DMS153 (cell line): ENCODE results near the gene TPM1.
"Not testable (repeated sequence)": the region's sequence is repeated elsewhere in the genome, so short reads cannot be mapped to it uniquely, and the experiment has no call there.

Experiments
- DNase-seq: peaks from one replicate; lab custom pipeline; 2025; lab: John Stamatoyannopoulos, UW

Gene TPM1

DNA sequence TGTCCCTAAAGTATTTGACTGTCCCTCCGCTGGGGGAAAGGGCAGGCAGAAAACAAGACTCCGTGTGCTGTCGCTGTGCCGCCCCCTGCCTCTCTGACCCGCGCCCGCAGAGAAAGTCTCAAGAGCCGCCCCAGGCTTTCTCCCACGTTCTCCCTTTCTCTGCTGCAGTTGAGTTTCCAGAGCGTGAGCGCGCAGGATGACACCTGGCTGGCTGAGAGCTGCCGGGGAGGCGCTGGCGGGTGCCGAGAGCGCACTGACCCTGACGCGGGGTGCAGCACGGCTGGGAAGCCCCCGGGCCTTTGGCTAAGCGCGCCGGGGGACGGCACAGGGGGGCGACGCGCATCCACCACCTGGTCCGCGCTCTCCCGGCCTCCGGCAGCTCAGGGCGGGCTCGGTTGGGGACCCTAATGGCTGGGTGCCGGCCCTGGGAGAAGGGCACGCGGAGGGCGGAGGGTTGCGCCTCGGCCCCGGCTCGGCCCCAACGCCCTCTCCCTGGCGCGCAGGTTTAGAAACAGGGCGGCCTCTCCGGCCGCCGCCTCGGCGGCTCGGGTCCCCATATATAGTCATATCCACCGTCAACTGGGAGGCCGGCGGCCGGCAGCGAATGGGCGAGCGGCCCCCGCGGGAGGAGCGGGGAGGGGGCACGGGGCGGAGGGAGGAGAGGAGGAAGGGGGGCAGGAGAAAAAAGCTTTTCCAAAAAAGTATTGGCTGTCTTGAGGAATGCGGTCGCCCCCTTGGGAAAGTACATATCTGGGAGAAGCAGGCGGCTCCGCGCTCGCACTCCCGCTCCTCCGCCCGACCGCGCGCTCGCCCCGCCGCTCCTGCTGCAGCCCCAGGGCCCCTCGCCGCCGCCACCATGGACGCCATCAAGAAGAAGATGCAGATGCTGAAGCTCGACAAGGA lies at the start of gene TPM1:
TSS of gene TPM1 (plus strand) at position 774 of the 903 bp plus-strand sequence. CDS start at position 857, 83 bp downstream.
- no peak for DNase-seq

DNA sequence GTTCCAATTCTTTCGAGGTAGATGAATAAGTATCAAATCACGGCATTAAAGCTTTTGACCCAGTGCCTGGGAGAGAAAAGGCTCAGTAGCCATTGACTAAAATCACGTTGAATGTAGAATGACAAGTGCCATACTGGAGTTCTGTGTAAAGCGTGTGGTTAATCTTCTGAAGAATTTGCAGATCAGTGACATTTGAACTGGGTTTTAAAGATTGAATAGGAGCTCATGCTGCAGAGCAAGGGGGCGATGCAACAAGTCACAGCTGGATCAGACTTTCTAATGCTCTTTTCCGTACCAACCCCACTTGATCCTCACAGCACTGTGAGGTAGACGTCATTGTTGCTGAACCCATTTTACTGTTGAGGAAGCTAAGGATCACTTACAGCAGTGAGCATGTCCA lies 49.5 kb upstream of the TPM1 start:
- no peak for DNase-seq

DNA sequence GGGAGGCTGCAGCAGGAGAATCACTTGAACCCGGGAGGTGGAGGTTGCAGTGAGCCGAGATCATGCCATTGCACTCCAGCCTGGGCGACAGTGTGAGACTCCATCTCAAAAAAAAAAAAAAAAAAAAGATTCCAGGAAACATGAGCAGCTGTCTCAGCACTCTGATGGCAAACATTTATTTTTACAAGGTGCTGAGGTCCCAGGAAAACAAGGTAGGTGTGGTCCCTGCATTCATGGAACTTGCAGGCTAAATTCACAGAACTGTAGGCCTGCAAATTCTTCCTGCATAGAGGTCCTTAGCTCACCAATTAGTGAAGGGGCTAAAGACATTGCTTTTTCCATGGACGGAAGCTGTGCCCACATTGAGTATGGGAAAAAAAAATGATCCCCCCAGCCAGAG lies 48.9 kb upstream of the TPM1 start:
- DNase-seq, result not testable (repeated sequence)

DNA sequence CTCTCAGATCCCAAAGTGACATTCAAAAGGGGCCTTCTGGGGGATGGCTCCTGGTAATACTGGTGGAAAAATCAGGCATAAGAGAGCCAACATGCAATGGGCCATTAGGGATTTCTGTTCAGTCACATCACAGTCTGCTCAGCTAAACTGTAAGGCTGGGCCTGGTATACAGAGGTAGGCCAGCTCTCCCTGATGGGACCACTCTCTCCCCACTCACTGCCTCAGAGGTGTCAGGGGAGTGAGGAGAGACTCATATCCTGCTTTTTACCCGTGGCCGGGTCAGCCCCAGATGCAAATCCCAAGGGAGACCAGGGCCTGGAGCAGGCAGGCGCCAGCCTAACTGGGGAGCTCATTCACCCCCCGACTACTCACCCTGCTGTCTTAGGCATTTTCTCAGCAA lies 48.1 kb upstream of the TPM1 start:
- no peak for DNase-seq

DNA sequence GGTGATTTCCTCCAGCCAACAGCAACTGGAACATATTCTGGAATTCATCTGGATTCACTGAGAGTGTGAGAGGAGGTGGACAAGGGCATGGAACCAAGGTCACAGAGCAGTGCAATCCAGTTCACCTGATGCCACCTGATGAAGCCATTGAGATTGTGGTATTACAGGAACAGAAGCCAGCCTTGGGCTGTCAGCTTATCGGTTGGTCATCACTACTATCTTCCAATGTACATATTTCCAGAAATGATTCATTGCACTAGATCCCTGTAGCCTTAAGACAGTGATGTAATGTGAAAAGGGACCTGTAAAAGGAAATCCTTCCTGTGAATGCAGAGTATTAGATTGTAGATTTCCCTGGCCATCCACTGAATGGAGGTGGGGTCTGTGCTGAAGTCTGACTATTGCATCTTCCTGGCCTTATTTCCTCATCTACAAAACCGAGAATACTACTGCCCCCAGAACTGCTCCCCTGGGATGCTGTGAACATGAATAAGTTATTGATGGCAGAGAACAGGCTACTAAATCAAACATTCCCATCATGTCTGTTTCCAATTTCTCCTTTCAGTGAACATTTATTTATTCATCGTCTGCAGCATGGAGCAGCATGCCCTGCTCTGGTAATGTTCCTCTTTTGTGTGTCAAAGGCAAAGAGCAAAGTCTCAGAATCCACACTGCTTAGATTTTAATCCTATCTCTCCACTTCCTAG lies 47.4 kb upstream of the TPM1 start:
- DNase-seq, result no peak

DNA sequence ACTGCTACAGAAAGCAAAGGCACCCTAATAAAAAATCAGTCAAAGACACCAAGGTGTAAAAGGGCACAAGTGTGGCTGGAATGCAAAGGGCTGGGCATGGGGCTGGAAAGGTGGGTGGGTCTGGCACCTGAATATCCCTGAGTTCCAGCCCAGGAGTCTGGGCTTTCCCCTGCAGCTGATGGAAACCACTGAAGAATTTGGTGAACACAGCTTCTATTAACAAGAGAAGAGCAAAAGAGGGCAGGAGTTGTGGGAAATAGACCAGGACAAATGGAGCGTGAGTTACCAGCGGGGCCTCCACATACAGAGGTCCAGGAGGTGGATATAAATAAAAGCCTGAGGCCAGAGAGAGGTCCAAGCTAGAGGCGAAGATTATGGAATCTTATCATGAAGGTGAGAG lies 45.1 kb upstream of the TPM1 start:
- no peak for DNase-seq

DNA sequence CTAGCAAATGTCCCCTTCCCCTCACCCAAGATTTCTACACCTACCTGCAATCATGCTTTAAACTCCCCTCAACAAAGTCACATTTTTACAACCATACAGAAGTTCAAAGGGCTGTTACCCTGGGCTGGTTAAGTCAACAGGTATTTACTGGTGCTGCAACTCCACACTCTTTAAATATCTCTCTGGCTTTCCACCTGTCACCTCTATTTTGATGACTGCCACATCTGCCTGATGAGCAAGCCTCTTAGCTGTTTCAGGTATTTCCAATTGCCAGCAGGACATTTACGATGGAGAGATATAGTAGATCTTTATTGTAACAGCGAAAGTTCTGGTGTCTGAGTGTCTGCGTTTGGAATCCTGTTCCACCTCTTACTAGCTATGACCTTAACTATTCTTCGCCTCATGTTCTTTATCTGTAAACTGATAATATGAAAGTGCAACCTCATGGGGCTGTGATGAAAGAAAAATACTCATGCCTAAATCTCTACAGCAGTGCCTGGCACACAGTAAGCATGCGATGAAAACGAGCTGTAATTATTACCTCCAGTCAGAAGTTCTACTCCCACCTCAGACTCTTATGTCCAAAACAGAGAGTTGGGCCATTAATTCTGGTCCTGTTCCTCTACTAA lies 44.2 kb upstream of the TPM1 start:
- DNase-seq, result no peak

DNA sequence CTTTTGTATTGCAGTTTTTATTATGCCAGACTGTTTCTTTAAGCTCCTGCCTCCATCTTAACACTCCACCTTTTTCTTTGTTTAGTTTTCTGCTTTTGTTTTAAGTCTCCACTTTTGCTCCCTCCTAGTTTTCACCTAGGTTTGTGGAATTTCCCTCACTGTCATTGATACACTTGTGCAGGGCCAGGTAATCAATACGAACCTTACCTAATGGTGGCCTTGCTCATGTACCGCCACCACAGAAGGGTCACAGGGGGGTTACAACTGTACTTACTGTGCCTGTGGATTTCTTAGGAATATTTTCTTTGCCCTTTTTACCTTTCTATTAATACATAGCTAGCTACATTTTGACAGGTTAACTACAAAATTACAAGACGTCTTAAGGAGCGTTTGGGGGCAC lies 43.4 kb upstream of the TPM1 start:
- no peak for DNase-seq

DNA sequence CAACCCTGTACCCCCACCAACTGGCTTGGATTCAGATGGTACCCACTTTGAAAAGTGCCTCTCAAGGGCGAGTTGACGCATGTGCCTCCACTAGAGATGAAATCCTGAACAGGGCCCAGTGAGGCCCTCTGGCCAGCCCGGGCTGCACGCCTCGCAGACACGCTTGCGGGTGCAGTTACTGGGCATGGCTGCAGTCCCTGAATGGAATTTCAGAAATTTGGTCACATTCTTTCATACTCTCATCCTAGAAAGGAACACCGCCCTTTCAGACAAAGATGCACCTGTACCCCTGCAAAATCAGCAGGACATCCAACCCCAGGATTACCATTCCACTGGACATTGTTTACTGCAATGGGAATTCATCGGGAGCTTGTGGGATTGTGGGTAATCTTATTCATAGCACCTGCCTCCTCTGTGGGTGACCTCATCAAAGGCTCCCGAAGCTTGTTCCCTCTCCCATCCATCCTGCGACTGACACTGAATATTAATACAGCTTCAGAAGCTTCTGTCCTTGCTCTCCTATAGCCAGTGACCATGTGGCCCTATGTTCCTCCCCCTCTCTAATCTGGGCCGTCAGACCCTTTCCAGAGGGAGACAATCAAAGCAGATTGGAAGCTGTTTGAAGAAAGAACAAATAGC lies 42.5 kb upstream of the TPM1 start:
- DNase-seq, result no peak

DNA sequence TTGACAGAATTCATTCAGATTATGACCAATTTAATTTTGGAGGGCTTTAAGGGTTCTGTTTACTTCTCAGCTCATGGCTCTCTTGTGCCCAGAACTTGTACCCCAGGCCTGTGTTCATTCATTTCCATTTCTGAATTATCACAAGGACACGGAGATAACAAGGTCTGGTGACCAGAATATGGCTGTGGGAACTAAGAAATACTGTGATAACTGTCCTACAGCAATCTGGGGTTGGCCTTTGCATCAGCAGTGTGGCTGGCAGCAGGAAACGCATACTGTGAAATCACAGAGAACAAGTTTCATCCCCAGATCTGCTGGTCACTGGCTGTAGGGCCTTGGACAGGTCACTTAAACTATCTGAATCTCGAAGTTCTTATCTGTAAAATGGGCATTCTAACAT lies 41.8 kb upstream of the TPM1 start:
- no peak for DNase-seq

DNA sequence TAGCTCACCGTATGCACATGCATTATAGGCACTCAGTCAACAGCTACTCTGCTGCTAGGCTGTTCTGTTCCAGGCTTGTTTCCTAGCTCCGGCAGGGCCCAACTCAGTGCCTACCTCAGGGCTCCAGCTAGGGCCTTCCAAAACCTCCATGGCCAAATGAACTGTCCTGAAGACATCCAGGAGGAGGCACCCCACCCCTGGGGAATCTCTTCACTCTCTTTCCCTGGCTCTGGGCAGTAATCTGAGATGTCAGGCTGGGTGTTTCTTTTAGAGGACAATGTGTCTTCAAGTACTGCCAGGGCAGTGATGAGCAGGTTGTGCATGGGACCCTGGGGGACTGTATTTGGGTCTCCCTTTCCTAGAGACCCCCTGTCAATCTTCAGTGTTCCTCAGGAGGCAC lies 38.3 kb upstream of the TPM1 start:
- no peak for DNase-seq

DNA sequence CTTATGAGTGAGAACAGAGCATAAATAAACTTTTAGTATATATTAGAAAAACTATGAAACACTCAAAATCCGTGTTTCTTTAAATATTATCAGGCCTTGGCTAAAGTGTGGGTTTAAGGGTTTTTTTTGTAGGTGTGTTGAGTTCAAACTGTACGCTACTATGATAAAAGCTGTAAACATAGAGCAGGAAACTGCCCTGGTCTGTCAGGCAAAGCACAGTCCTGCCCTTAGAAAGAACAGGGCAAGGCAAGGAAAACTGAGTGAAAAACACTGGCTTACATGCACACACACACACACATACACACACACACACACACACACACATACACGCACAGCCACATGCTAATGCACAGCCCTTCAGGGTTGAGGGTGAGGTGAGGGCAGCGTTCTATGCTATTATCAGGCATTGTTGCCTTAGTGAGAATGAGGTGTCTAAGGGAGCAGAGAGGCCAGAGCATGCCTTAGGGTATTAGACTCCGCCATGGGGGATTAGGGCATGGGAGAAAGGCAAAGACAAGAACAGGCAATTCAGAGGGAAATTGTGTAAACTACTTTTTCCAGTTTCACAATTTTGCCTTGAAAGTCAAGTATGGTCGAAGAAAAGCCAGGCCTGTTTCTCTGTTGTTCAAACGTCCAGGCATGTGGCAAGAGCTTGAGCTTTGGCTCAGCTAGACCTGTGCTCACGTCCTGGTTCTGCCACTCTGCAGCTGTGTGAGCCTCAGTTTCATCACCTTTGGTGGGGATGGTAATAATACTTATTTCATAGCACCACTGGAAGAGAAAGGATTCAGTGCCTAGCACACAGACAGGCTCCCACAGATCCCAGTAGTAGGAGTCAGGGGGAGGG lies 36.3 kb upstream of the TPM1 start:
- DNase-seq, result no peak

DNA sequence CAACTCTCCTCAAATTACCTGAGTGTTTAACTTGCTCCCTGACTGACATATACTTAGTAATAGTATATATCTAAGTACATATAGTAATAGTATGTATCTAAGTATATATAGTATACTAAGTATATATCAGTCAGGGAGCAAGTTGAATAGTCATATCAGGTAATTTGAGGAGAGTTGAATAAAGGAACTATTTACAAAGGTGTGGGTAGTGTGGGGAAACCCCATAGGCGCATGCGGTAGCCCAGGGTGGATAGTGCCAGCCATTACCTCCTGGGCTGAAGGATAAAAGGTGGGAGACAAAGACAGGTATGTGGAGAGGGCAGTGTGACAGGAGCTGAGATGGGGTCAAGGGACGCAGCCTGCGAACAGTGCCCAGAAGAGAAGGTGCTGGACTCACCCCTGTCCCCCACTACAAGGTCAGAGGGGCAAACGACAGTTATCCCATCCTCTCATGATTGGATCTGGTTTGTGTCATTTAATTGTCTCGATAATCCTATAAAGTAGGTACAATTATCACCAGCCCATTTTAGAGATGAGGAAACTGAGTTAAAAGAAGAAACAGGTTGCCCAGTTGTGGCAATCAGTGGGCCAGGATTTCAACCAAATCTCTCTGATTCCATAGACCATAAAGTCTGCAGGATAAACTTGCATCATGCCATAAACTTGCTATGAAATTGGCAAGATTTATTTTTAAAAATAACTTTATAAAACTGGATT lies 34.1 kb upstream of the TPM1 start:
- DNase-seq, result no peak

DNA sequence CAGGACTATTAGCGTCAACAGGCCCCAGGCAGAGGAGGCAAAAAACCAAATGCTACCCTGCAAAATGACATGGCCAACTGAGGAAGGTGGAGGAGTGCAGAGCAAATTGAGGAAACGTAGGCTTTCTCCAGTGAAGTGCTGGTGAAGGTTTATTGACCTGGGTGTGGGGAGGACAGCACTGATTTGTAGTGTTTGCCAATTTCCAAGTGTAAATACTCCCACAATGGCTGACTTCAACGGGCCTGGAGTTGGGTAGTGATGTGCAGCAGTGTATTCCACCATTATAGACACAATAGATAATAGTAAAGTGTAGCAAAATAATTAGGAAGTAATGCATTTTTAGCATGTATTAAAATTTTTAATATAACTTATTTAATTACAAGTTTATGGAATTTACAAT lies 32.2 kb upstream of the TPM1 start:
- DNase-seq, result no peak

DNA sequence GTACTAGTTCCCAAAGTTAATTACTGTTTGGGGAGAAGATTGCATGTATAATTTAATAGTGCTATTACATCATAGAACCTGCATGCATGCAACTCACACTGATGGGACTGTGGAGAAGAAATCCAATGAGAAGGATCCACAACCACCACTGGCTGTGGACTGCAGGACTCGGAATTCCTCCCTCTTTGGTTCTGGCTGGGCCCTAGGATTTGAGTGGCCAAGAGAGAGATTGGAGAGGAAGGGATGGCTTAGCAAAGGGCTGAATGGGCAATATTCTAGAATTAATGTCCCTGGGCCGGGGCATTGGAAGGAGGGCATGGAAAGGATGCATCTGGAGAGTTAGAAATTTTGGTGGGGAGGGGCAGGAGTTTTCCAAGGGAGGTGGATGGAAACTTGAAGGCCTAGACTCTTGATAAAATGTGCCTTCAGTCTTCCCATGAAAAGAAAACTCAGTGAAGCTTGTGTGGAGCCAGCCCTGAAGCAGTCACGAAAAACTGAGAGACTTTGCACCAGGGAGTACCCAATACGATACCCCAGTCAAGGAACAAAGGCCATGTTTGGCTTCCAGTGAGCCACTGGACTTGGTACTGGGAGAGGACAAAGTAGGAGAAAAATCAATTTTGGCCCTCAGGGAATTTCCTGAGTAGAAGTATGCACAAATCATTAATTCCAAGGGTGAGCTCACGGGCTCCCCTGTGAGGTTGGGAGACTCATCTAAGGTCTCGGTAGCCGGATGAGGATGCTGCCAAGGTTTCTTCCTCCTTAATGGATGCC lies 31.4 kb upstream of the TPM1 start:
- DNase-seq, result no peak

DNA sequence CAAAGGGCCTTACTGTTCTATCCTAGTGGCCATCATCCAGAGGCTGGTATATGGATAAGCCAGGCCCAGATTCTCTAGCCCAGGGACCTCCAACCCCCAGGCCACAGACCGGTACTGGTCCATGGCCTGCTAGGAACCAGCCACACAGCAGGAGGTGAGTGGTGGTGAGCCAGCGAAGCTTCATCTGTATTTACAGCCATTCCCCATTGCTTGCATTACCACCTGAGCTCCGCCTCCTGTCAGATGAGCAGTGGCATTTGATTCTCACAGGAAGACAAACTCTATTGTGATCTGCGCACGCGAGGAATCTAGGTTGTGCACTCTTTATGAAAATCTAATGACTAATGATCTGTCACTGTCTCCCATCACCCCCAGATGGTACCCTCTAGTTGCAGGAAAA lies 30.1 kb upstream of the TPM1 start:
- DNase-seq, result no peak

DNA sequence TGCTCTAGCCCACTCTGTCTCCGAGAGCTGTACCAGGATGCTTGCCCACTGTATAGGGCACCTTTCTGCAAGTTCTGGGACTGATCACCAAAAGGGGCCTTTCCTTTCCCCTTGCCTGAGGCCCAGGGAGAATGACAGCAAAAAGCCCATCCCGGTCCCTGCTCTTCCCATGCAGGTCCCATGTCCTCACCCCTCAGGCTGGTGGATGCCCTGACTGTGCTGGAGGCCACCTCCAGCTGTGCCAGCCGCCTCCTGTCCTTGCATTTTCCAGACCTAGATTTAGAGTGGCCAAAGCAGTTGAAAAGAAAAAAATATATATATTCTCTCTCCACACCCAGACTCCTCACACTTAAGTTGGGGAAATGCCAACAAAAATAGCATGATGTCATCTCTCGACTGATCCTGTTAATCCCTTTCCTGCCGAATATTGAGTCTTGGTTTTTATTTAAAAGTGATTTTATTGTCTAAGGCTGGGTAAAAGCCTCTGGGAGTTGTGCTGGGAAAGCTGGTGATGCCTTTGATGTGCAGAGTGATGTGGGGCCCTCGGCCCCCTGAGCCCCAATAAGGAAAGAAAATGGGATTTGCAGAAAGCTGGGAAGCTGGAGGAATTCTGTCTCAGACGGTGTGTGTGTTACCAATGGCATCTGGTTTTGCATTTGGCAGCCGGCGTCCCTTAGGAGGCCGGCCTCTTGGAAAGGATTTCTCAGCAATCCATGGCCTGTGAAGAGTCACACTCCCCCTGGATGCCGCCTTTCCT lies 29.3 kb upstream of the TPM1 start:
- DNase-seq, result no peak

DNA sequence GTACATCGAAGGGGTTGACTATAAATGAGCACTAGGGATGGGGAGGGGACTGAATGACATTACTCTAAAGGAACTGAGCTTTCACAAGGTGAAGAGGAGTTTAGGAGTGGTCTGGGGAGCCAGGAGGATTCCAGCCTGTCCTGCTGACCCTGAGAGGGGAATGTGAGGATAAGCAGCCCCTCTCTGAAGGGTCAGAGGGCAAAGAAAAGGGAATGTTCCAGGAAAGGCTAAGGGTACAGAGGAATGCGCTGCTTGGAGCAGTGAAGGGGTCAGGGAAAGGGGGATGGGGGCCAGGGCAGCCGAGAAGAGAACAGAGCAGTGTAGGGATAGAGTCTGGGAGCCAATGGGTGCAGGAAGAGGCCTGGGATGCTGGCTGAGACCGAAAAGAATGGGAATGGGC lies 28.0 kb upstream of the TPM1 start:
- no peak for DNase-seq

DNA sequence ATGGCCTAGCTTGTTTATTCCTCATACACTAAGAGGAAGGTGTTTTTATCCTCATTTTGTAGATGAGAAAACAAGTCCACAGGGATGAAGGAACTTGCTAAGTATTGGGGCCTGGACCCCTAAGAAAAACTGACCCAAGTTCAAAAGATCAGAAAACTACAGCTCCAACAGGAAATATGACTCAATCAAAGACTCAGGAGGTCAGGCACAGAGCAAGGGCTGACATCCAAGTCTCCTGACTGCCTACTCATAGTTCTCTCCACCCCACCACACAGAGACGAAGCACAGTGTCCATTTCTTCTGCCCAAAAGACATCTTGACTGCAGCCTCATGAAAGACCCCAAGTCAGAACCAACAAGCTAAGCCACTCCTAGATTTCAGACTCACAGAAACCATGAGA lies 26.9 kb upstream of the TPM1 start:
- DNase-seq, result no peak
